Upper lobe of right lung (tissue), 1 donor: ENCODE results near the gene ACRBP. TPM values are rescaled to one million over a fixed set of nuclear protein-coding genes. Genes with fewer than 3 reads are reported as not detected.

Experiments used
- ATAC-seq: fragments of 200-7000 bp; cut with Tn5 transposase; one replicate; pipeline ENCODE4 v1.9.1; 2020; ENCODE audit warnings: mild to moderate bottlenecking, moderate library complexity
- DNase-seq: peaks from one replicate; pipeline ENCODE4 v3.0.0-alpha.2; 2020
- H3K27ac ChIP-seq: fragments of 200-600 bp; one replicate; pipeline ENCODE4 v1.8.0; 2022
- H3K27me3 ChIP-seq: fragments of 200-600 bp; one replicate; pipeline ENCODE4 v1.8.0; 2022; ENCODE audit warnings: mild to moderate bottlenecking
- H3K36me3 ChIP-seq: fragments of 200-600 bp; one replicate; pipeline ENCODE4 v1.8.0; 2022
- H3K4me1 ChIP-seq: fragments of 200-600 bp; one replicate; pipeline ENCODE4 v1.8.0; 2022
- H3K4me3 ChIP-seq: fragments of 200-600 bp; one replicate; pipeline ENCODE4 v1.8.0; 2022; ENCODE audit warnings: mild to moderate bottlenecking
- H3K9me3 ChIP-seq: fragments of 200-600 bp; one replicate; pipeline ENCODE4 v1.8.0; 2022
- CTCF ChIP-seq: fragments of 200-600 bp; IDR thresholded peaks from one replicate; pipeline ENCODE4 v1.8.0; 2022; ENCODE audit warnings: antibody characterized with exemption
- intact Hi-C: fragments of 100-400 bp; cut with DNase I; formaldehyde crosslinking; loops from one replicate; pipeline ENCODE4 v1.11.0; 2022
- total RNA-seq: library from RNA; stranded (reverse); fragmentation: NEBNext Ultra II Directional; extraction: Animal tissue kit (Norgen Biotek cat#: 25700); gene quantifications from one replicate; pipeline ENCODE4 v1.2.1, GENCODE V29; 2021
- donor health status: DM: no; HTN: yes; CAD: no; lungs with severe emphysema.

ACRBP gene
- total RNA-seq, 1 donor from 2014 or later = 3.8 TPM

GRCh38 chr12:6662906-6663742, 15.9 kb upstream of the ACRBP start, which contains the start of gene ING4:
Gene ING4, minus strand, starts transcription at chr12:6663119. Its CDS starts 18 bp downstream, at chr12:6663101.
- H3K27ac ChIP-seq = peak within 1 kb of the TSS; percentile 76
- H3K36me3 ChIP-seq = peaks cover 26% of the 10 kb centered on the region
- intact Hi-C loops = no loop called here
- H3K9me3 ChIP-seq = no peaks in the 10 kb centered on the region
- ATAC-seq = peak; percentile 99
- H3K27me3 ChIP-seq = no peaks in the 10 kb centered on the region
- H3K4me1 ChIP-seq = peaks cover 11% of the 10 kb centered on the region
- DNase-seq = peak; percentile 98
- no peak for TF ChIP-seq CTCF
- peak within 1 kb of the TSS; percentile 87 for H3K4me3 ChIP-seq

GRCh38 chr12:6662602-6662905, 15.3 kb upstream of the ACRBP start:
- peaks cover 11% of the 10 kb centered on the region for H3K4me1 ChIP-seq
- ATAC-seq (peak; percentile 52), DNase-seq (no peak)
- TF ChIP-seq CTCF = no peak
- intact Hi-C loops = no loop called here
- peaks cover 24% of the 10 kb centered on the region for H3K36me3 ChIP-seq
- H3K27ac ChIP-seq = peak overlapping the region; percentile 76
- H3K4me3 ChIP-seq = peak overlapping the region; percentile 87
- H3K9me3 ChIP-seq = no peaks in the 10 kb centered on the region
- H3K27me3 ChIP-seq = no peaks in the 10 kb centered on the region

GRCh38 chr12:6653987-6654386, 6.8 kb upstream of the ACRBP start:
- ATAC-seq (no peak), DNase-seq (no peak)
- Histone ChIP-seq H3K27ac (no peak overlapping the region), H3K27me3 (no peaks in the 10 kb centered on the region), H3K4me1 (no peaks in the 10 kb centered on the region), H3K9me3 (no peaks in the 10 kb centered on the region), H3K4me3 (no peak overlapping the region), H3K36me3 (peaks cover 92% of the 10 kb centered on the region)
- no peak for TF ChIP-seq CTCF
- intact Hi-C loops = no loop called here

- H3K4me1 ChIP-seq = no peaks in the 10 kb centered on the region
- DNase-seq (no peak), ATAC-seq (no peak)
- no peak overlapping the region for H3K4me3 ChIP-seq
- H3K36me3 ChIP-seq = peaks cover 90% of the 10 kb centered on the region
- no peak for TF ChIP-seq CTCF
- no peaks in the 10 kb centered on the region for H3K9me3 ChIP-seq
- H3K27ac ChIP-seq = no peak overlapping the region
- intact Hi-C loops = no loop called here
- H3K27me3 ChIP-seq = no peaks in the 10 kb centered on the region
Observed at GRCh38 chr12:6653342-6653741, 6.1 kb upstream of the ACRBP start.

GRCh38 chr12:6652391-6652790, 5.2 kb upstream of the ACRBP start:
- H3K27me3 ChIP-seq = no peaks in the 10 kb centered on the region
- peaks cover 88% of the 10 kb centered on the region for H3K36me3 ChIP-seq
- no peaks in the 10 kb centered on the region for H3K9me3 ChIP-seq
- H3K4me3 ChIP-seq = no peak overlapping the region
- H3K27ac ChIP-seq = no peak overlapping the region
- TF ChIP-seq CTCF = no peak
- DNase-seq (peak; percentile 16), ATAC-seq (no peak)
- intact Hi-C loops = no loop called here
- no peaks in the 10 kb centered on the region for H3K4me1 ChIP-seq
